ENCODE measurements around the gene TPSAB1.

Gene TPSAB1

DNA sequence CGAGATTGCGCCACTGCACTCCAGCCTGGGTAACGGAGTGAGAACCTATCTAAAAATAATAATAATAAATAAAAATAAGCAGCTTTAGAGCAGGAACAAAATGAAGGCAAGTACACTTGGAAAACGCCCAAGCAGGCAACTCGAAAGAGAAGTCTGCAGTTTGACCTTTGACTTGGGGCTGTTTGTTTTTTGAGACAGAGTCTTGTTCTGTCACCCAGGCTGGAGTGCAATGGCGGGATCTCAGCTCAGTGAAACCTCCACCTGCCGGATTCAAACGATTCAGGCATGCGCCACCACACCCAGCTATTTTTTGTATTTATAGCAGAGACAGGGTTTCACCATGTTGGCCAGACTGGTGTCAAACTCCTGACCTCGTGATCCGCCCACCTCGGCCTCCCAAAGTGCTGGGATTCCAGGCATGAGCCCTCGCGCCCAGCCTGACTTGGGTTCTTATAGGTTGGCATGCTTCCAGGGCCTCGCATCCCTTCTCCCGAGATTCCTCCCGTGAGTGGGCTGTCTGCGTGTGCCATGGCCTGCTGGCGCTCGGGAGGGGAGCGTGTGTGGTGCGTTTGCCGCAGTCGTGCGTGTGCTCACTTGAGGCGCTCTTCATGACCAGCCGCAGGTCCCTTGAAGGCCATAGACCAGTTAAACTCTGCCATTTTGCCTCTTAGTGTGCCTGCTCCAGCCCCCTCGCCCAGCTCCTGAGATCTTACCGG, 50.5 kb downstream of the TPSAB1 start:
- DNase-seq (ENCODE audit: low spot score in 2 of 2) = no peak

DNA sequence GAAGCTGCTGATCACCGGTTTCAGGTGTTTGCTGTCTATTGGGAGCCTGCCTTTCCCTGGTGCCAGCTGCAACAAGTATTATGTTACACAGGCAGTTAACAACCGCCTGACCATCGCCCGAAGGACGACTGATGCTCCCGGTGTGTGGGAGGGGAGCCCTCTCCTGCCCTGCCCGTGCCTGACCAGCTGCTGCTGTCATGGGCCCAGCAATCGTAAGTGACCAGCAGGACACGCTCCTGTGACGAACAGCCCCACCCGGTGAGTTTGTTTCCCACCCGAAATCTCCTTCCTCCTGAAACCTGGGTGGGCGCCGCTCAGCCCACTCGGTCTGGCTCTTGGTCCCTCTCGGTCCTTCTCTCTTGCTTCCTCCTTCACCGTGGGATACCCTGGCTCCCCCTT, 51.1 kb downstream of the TPSAB1 start:
- H3K4me3 ChIP-seq = no peak overlapping the region
- no peaks in the 10 kb centered on the region for H3K4me1 ChIP-seq
- DNase-seq (ENCODE audit: low spot score in 2 of 2) = no peak
- H3K36me3 ChIP-seq (replicated peaks) = no peaks in the 10 kb centered on the region
- H3K9me3 ChIP-seq = no peaks in the 10 kb centered on the region
- in situ Hi-C loops (cut with MboI; ENCODE audit: low sequenced_read_pairs) = no loop called here
- peaks cover 45% of the 10 kb centered on the region for H3K27me3 ChIP-seq (ENCODE audit: low read depth)

More for the DNA sequence above, 50.5 kb downstream of the TPSAB1 start:
- H3K36me3 ChIP-seq (replicated peaks) = no peaks in the 10 kb centered on the region
- H3K4me3 ChIP-seq = no peak overlapping the region
- H3K9me3 ChIP-seq = no peaks in the 10 kb centered on the region
- peaks cover 49% of the 10 kb centered on the region for H3K27me3 ChIP-seq (ENCODE audit: low read depth)
- H3K4me1 ChIP-seq = no peaks in the 10 kb centered on the region
- in situ Hi-C loops (cut with MboI; ENCODE audit: low sequenced_read_pairs) = no loop called here
